Measurements from ENCODE around the gene COL20A1. TPM values are rescaled to one million over a fixed set of nuclear protein-coding genes. Genes with fewer than 3 reads are reported as not detected.

The COL20A1 gene
- total RNA-seq, 1 experiment from 2014 or later, result 2.3 TPM

- Mint-ChIP-seq H3K9me3 (no peaks in the 10 kb centered on the region), H3K27me3 (ENCODE audit: low read depth) (peaks cover 10% of the 10 kb centered on the region), H3K36me3 (ENCODE audit: insufficient read depth in 1 of 3, low read depth in 3 of 3) (peaks cover 0 to 8% (median 7%) of the 10 kb centered on the region in 3 experiments; a peak in 5 of 7 replicates), H3K4me3 (no peak overlapping the region), H3K27ac (no peak overlapping the region; a peak in 1 of 7 replicates), H3K4me1 (peaks cover 9 to 26% of the 10 kb centered on the region in 2 experiments)
- Histone ChIP-seq H3K23ac (ENCODE audit: insufficient read length, low read depth, low read length) (no peak overlapping the region), H3K4me1 (ENCODE audit: insufficient read depth, low read length) (no peaks in the 10 kb centered on the region; the same call in 1 of the 2 replicates), H3K79me1 (ENCODE audit: insufficient read depth, low read depth, low read length, poor library complexity, severe bottlenecking) (no peaks in the 10 kb centered on the region), H2BK12ac (ENCODE audit: insufficient read length, low read depth, low read length) (no peak overlapping the region), H4K91ac (ENCODE audit: insufficient read length, low read depth, low read length) (no peak overlapping the region), H4K5ac (ENCODE audit: insufficient read length, low read depth, low read length) (no peak overlapping the region), H3K4me2 (ENCODE audit: insufficient read depth, insufficient read length, low read length) (no peak overlapping the region), H3K4ac (ENCODE audit: low read depth, low read length) (no peak overlapping the region), H2AFZ (ENCODE audit: low read length) (no peak overlapping the region), H4K20me1 (ENCODE audit: control insufficient read depth, insufficient read depth, insufficient read length) (no peaks in the 10 kb centered on the region), H3K14ac (ENCODE audit: insufficient read depth, low read length) (no peak overlapping the region; the same call in 1 of the 2 replicates), H2AK5ac (ENCODE audit: insufficient read length, low read length) (no peak overlapping the region), H3T11ph (ENCODE audit: low read length) (no peak overlapping the region), H3K27me3 (ENCODE audit: insufficient read depth, low read length) (no peaks in the 10 kb centered on the region), H2BK5ac (ENCODE audit: insufficient read length, low read length) (no peak overlapping the region), H2BK15ac (ENCODE audit: low read depth, low read length) (no peak overlapping the region), H3K23me2 (ENCODE audit: insufficient read length, low read depth, low read length, poor library complexity, severe bottlenecking) (no peaks in the 10 kb centered on the region), H4K8ac (replicated peaks; ENCODE audit: insufficient read length, low read depth, low read length) (no peak overlapping the region), H3K18ac (ENCODE audit: insufficient read length, low read depth, low read length) (no peak overlapping the region), H3K79me2 (ENCODE audit: insufficient read depth, low read length) (no peaks in the 10 kb centered on the region), H3K56ac (ENCODE audit: insufficient read length, low read depth, low read length) (no peak overlapping the region), H2BK120ac (ENCODE audit: low read depth, low read length, poor library complexity, severe bottlenecking) (no peak overlapping the region), H3K27ac (ENCODE audit: insufficient read length, low read depth, low read length) (no peak overlapping the region), H3K9me3 (ENCODE audit: control insufficient read depth, low read depth, low read length) (no peaks in the 10 kb centered on the region), H3K9ac (ENCODE audit: extremely low read depth, insufficient read length, low read length) (no peak overlapping the region), H2BK20ac (ENCODE audit: low read depth, low read length, poor library complexity, severe bottlenecking) (no peak overlapping the region)
- whole genome bisulfite sequencing (ENCODE audit: extremely low coverage, insufficient read length, low lambda C conversion rate), result no CpG with 5 or more reads among the region's 11 CpGs
- DNase-seq, result no peak
- TF ChIP-seq CTCF (conservative IDR thresholded peaks at IDR 0.05), result no peak
These were observed 470 bp downstream of the COL20A1 start for GRCh38 chr20:63293456-63293855.

Data from H9 (cell line).